GM23338 (cell line): ENCODE data around the gene ZCCHC4. TPM values are rescaled to one million over a fixed set of nuclear protein-coding genes. Genes with fewer than 3 reads are reported as not detected.

Experiments
- ATAC-seq: fragments of 200-7000 bp; cut with Tn5 transposase; 3 replicates; pipeline ENCODE4 v1.9.1; 2020
- DNase-seq: peaks from one replicate; pipeline ENCODE4 v3.0.0-alpha.2; 2015; ENCODE audit warnings: low spot score
- H2AFZ ChIP-seq: fragments of 200-600 bp; sonication (generic); 2 replicates; pipeline ENCODE4 v1.8.0; 2016; ENCODE audit warnings: antibody characterized with exemption, mild to moderate bottlenecking, moderate library complexity
- H3F3A ChIP-seq: fragments of 200-600 bp; sonication (generic); replicated peaks from 2 replicates; pipeline ENCODE4 v1.8.0; 2017; ENCODE audit warnings: antibody characterized with exemption, mixed run types, low read depth
- H3K27ac ChIP-seq: fragments of 200-600 bp; sonication (generic); 2 replicates; pipeline ENCODE4 v1.6.1; 2016; ENCODE audit warnings: low read depth
- H3K27me3 ChIP-seq: fragments of 200-600 bp; sonication (generic); 2 replicates; pipeline ENCODE4 v1.8.0; 2016; ENCODE audit warnings: mild to moderate bottlenecking, mixed run types, moderate library complexity; ENCODE audit not compliant: insufficient read depth
- H3K36me3 ChIP-seq: fragments of 200-600 bp; sonication (generic); 2 replicates; pipeline ENCODE4 v1.8.0; 2016; ENCODE audit warnings: mild to moderate bottlenecking; ENCODE audit not compliant: insufficient read depth
- H3K4me1 ChIP-seq: fragments of 200-600 bp; sonication (generic); 2 replicates; pipeline ENCODE4 v1.8.0; 2016; ENCODE audit warnings: mild to moderate bottlenecking, moderate library complexity; ENCODE audit not compliant: insufficient read depth
- H3K4me2 ChIP-seq: fragments of 200-600 bp; sonication (generic); 2 replicates; pipeline ENCODE4 v1.7.1; 2017; ENCODE audit warnings: mixed run types
- H3K4me3 ChIP-seq: fragments of 200-600 bp; sonication (generic); 2 replicates; pipeline ENCODE4 v1.6.1; 2016; ENCODE audit warnings: mixed run types
- H3K79me2 ChIP-seq: fragments of 200-600 bp; sonication (generic); replicated peaks from 2 replicates; pipeline ENCODE4 v1.8.0; 2017; ENCODE audit warnings: mild to moderate bottlenecking; ENCODE audit not compliant: insufficient read depth
- H3K9me2 ChIP-seq: fragments of 200-600 bp; sonication (generic); 2 replicates; pipeline ENCODE4 v1.8.0; 2017; ENCODE audit not compliant: insufficient read depth
- H4K20me1 ChIP-seq: fragments of 200-600 bp; sonication (generic); replicated peaks from 2 replicates; pipeline ENCODE4 v1.8.0; 2017; ENCODE audit warnings: mild to moderate bottlenecking; ENCODE audit not compliant: insufficient read depth
- H3K27ac Mint-ChIP-seq: 2 replicates; pipeline ENCODE4 v1.8.0; 2020; ENCODE audit warnings: inconsistent platforms, mild to moderate bottlenecking, moderate library complexity, mixed read lengths
- H3K27me3 Mint-ChIP-seq: 3 replicates; pipeline ENCODE4 v1.8.0; 2022; ENCODE audit warnings: low read depth, mild to moderate bottlenecking, moderate library complexity, mixed read lengths, inconsistent platforms; ENCODE audit not compliant: insufficient read depth, poor library complexity
- H3K36me3 Mint-ChIP-seq: 3 replicates; pipeline ENCODE4 v1.8.0; 2021; ENCODE audit warnings: low read depth, mild to moderate bottlenecking, inconsistent platforms, moderate library complexity, mixed read lengths
- H3K4me1 Mint-ChIP-seq: 3 replicates; pipeline ENCODE4 v1.8.0; 2020; ENCODE audit warnings: mild to moderate bottlenecking, inconsistent platforms, mixed read lengths
- H3K4me3 Mint-ChIP-seq: 3 replicates; pipeline ENCODE4 v1.8.0; 2021; ENCODE audit warnings: moderate library complexity, mild to moderate bottlenecking, inconsistent platforms, mixed read lengths
- H3K9me3 Mint-ChIP-seq: 3 replicates; pipeline ENCODE4 v1.8.0; 2020; ENCODE audit warnings: moderate library complexity, mild to moderate bottlenecking, inconsistent platforms, mixed read lengths
- CREB1 ChIP-seq: fragments of 250-450 bp; sonication (Bioruptor Pico); IDR thresholded peaks from 2 replicates; pipeline ENCODE4 v1.5.0; 2020; ENCODE audit warnings: low read depth, mild to moderate bottlenecking, moderate library complexity
- EZH2 ChIP-seq: fragments of 200-600 bp; sonication (generic); IDR thresholded peaks from one replicate; pipeline ENCODE4 v1.8.0; 2017; ENCODE audit warnings: antibody characterized with exemption, mild to moderate bottlenecking, low read depth; ENCODE audit not compliant: unreplicated experiment
- JUNB ChIP-seq: IDR thresholded peaks from one replicate; pipeline ENCODE4 v1.6.1; 2016; ENCODE audit warnings: antibody characterized with exemption; ENCODE audit not compliant: unreplicated experiment
- NANOG ChIP-seq: IDR thresholded peaks from 2 replicates; pipeline ENCODE4 v1.6.1; 2016; ENCODE audit warnings: antibody characterized with exemption, borderline replicate concordance
- POLR2AphosphoS5 ChIP-seq: IDR thresholded peaks from 2 replicates; pipeline ENCODE4 v1.6.1; 2016; ENCODE audit warnings: antibody characterized with exemption, low read depth
- ZNF331 ChIP-seq: fragments of 250-450 bp; sonication (Bioruptor Pico); IDR thresholded peaks from 2 replicates; pipeline ENCODE4 v1.5.0; 2020; ENCODE audit warnings: low read depth, mild to moderate bottlenecking, moderate library complexity
- ZNF462 ChIP-seq: fragments of 250-450 bp; sonication (Bioruptor Pico); IDR thresholded peaks from 2 replicates; pipeline ENCODE4 v1.5.0; 2020; ENCODE audit warnings: mild to moderate bottlenecking, moderate library complexity
- polyA plus RNA-seq: library from polyadenylated mRNA; unstranded; fragments of >200 nt; fragmentation: Nextera tagmentation; extraction: Ambion mirVana; gene quantifications from 2 replicates; pipeline ENCODE4 v1.2.1, GENCODE V29; 2016
- total RNA-seq: library from RNA; depleted of rRNA; stranded (reverse); fragments of >200 nt; shearing (Covaris generic); gene quantifications from 2 replicates; pipeline ENCODE4 v1.2.3, GENCODE V29; 2014
- TF ChIP-seq, protein P1 (sequence below), 2 experiments: fragments of 200-600 bp in 1 of 2; sonication (generic) in 1 of 2; conservative IDR thresholded peaks; 2 replicates each; pipeline versions ENCODE4 v1.5.1 to v1.6.1; 2016 to 2017; ENCODE audit warnings: antibody characterized with exemption in 2 of 2, low read depth in 2 of 2, mild to moderate bottlenecking in 2 of 2, moderate library complexity in 1 of 2

Gene ZCCHC4
- total and polyA plus RNA-seq, 2 experiments from 2014 or later = 11.3 to 17.9 TPM

GRCh38 chr4:25413261-25413660 is 100.7 kb downstream of the ZCCHC4 start (continued):
- no peak for TF ChIP-seq ZNF462 (CRISPR knock-in tag)
- no peak for TF ChIP-seq EZH2
- TF ChIP-seq JUNB = no peak
- no peak for TF ChIP-seq NANOG
- TF ChIP-seq, protein P1, sequence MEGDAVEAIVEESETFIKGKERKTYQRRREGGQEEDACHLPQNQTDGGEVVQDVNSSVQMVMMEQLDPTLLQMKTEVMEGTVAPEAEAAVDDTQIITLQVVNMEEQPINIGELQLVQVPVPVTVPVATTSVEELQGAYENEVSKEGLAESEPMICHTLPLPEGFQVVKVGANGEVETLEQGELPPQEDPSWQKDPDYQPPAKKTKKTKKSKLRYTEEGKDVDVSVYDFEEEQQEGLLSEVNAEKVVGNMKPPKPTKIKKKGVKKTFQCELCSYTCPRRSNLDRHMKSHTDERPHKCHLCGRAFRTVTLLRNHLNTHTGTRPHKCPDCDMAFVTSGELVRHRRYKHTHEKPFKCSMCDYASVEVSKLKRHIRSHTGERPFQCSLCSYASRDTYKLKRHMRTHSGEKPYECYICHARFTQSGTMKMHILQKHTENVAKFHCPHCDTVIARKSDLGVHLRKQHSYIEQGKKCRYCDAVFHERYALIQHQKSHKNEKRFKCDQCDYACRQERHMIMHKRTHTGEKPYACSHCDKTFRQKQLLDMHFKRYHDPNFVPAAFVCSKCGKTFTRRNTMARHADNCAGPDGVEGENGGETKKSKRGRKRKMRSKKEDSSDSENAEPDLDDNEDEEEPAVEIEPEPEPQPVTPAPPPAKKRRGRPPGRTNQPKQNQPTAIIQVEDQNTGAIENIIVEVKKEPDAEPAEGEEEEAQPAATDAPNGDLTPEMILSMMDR (conservative IDR thresholded peaks at IDR 0.05; ENCODE audit: low read depth in 2 of 2) = no peak
- TF ChIP-seq ZNF331 (CRISPR knock-in tag) = no peak

DNA sequence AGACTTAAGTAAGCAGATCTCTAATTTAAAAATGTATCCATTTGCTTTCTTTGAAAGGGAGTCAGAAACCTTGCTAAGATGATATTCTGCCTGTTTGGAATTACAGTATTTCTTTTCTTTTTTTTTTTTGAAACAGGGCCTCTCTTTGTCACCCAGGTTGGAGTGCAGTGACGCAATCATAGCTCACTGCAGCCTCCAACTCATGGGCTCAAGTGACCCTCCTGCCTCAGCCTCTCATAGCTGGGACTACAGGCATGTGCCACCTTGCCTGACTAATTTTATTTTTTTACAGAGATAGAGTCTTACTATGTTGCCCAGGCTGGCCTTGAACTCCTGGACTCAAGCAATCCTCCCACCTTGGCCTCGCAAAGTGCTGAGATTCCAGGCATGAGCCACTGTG is 104.4 kb downstream of the ZCCHC4 start:
- Histone ChIP-seq H3F3A (no peaks in the 10 kb centered on the region), H2AFZ (no peak overlapping the region), H3K36me3 (peaks cover 28% of the 10 kb centered on the region; the same call in 1 of the 2 replicates), H3K4me1 (no peaks in the 10 kb centered on the region), H3K4me3 (no peak overlapping the region), H3K27me3 (no peaks in the 10 kb centered on the region), H3K9me2 (no peaks in the 10 kb centered on the region), H3K27ac (no peak overlapping the region), H3K4me2 (no peak overlapping the region), H4K20me1 (no peaks in the 10 kb centered on the region; the same call in 1 of the 2 replicates), H3K79me2 (no peaks in the 10 kb centered on the region)
- H3K27me3 Mint-ChIP-seq = no peaks in the 10 kb centered on the region
- H3K27ac Mint-ChIP-seq = no peak overlapping the region
- no peaks in the 10 kb centered on the region for H3K9me3 Mint-ChIP-seq
- H3K4me1 Mint-ChIP-seq = no peaks in the 10 kb centered on the region
- H3K4me3 Mint-ChIP-seq = no peak overlapping the region
- peaks cover 32% of the 10 kb centered on the region for H3K36me3 Mint-ChIP-seq
- no peak for ATAC-seq
- no peak for DNase-seq
- TF ChIP-seq POLR2AphosphoS5 (no peak), CREB1 (CRISPR knock-in tag) (no peak), JUNB (no peak)
- TF ChIP-seq, protein P1 (conservative IDR thresholded peaks at IDR 0.05; ENCODE audit: low read depth in 2 of 2) = no peak
